ENCODE results near the gene SPNS1.
"Not testable (repeated sequence)": the region's sequence is repeated elsewhere in the genome, so short reads cannot be mapped to it uniquely, and the experiment has no call there.

SPNS1 gene

DNA sequence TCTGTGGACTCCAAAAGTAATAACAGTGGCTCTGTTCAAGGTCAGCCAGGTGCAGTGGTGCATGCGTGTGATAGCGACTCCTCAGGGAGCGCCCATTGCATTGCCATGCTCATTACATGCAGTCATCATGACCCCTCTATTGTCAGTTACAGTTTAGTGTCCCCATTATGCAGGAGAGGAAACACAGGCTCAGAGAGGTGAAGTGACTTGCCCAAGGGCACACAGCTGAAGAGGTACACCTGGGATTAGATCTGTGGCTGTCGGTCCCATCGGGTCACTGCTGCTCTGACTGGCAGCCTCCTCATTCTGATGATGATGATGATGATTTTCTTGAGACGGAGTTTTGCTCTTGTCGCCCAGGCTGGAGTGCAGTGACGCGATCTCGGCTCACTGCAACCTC lies 17.9 kb downstream of the SPNS1 start:
- DNase-seq: no peak

GRCh38 chr16:28998837-28999236 lies 24.3 kb downstream of the SPNS1 start:
- no peak for DNase-seq

GRCh38 chr16:28999577-28999976 lies 25.0 kb downstream of the SPNS1 start:
- DNase-seq: no peak

- no peak for DNase-seq
Measured at GRCh38 chr16:29000019-29000418, 25.4 kb downstream of the SPNS1 start.

DNA sequence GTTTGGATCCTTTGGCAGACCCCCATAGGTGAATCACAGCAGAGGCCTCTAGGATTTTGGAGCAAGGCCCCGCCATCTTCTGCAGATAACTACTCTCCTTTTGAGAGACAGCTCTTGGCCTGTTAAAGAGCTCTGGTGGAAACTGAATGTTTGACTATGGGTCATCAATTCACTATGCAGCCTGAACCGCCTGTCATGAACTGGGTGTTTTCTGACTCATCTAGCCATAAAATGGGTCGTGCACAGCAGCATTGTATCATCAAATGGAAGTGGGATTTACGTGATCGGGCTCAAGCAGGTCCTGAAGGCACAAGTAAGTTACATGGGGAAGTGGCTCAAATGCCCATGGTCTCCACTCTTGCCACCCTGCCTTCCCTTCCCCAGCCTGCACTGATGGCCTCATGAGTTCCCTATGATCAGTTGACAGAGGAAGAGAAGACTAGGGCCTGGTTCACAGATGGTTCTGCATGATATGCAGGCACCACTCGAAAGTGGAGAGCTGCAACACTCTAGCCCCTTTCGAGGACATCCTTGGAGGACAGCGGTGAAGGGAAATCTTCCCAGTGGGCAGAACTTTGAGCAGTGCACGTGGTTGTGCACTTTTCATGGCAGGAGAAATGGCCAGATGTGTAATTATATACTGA lies 30.0 kb downstream of the SPNS1 start:
- DNase-seq: not testable (repeated sequence)

DNA sequence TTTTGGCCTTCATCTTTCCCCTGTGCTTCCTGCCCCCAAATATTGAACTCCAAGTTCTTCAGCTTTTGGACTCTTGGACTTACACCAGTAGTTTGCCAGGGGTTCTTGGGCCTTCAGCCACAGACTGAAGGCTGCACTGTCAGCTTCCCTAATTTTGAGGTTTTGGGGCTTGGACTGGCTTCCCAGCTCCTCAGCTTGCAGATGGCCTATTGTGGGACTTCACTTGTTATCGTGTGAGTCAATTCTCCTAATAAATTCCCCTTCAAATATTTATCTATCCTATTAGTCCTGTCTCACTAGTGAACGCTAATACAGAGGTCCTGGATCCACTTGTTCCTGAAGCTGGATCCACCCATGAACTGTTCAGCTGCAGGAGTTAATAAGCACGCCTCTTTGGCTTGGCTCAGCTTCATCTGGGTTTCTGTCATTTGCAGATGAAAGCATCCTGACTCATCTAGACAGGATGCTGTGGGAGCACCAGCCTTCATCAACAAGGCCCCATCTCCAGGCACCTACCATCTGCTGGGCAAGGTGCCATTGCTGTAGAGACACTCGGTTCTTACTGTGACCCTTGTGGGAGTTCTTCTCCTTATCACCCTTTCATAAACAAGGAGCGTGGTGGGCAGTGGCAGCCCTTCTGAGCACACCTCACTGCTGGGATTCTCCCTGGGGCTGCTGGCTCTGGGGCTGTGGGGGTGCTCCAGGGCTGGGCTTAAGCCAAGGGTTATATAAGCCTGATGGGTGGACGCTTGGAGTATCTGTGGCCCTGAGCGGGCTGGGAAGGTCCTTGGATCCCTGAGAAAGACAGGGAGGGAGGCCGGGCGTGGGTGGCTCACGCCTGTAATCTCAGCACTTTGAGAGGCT lies 33.4 kb downstream of the SPNS1 start:
- no peak for DNase-seq

DNA sequence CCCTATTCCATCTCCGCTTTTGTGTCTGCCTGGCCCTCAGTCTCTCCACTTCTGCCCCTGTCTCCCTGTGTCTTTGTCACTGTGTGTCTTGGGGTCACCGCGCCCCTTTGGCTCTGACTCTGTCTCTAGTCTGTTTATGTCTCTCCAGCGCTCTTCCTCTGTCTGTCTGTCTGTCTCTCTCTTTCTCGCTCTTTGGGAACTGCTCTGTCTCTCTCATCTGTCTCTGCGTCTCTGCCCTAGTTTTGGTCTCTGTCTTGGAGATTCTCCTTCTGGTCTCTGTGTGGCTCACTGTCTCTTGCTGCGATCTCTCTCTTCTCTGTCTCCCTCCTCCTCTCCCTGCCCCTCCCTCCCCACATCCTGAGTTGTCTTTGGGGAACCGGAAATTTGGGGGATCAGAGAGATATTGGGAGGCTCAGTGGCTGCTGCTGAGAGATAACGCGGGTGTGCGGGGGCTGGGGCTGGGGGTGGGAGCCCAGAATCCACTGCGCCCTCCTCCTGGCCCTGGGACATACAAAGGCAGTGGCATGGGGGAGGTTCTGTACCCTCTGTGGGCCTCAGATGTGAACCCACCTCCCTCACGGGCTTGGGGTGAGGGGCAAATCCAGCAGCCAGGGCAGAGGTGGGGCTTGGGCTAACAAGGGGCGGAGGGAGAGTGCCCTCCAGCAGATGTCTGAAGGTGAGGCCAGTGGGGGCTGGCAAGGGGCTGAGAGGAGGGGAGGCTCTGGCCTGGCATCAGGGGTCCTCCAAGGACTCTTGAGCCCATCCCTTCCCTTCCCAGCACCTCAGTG lies 34.7 kb downstream of the SPNS1 start:
- DNase-seq: no peak

GRCh38 chr16:29009838-29010166 lies 35.2 kb downstream of the SPNS1 start:
- no peak for DNase-seq

GRCh38 chr16:29011112-29011511 lies 36.5 kb downstream of the SPNS1 start:
- no peak for DNase-seq

GRCh38 chr16:29011851-29012250 lies 37.3 kb downstream of the SPNS1 start:
- no peak for DNase-seq

GRCh38 chr16:29012913-29013553 lies 38.5 kb downstream of the SPNS1 start:
- DNase-seq: no peak

DNA sequence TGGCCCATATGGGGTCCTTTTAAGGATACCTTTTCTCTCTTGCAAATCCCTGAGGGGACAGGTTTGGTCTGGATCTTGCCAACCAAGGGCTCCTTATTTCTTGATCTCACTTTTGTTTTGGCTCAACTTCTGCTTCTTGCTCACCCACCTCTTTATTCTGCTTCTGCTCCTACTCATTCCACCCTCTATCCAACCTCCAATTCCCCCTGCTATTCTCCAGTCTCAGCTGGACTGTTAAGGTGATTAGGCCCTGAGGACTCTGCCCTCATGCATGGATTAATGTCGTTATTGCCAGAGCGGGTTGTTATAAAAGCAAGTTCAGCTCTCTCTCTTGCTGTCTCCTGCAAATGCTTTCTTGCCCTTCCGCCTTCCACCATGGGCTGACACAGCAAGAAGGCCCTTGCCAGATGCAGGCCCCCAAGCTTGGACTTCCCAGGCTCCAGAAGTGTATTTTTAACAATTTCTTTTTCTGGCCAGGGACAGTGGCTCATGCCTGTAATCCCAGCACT lies 40.0 kb downstream of the SPNS1 start:
- no peak for DNase-seq

DNA sequence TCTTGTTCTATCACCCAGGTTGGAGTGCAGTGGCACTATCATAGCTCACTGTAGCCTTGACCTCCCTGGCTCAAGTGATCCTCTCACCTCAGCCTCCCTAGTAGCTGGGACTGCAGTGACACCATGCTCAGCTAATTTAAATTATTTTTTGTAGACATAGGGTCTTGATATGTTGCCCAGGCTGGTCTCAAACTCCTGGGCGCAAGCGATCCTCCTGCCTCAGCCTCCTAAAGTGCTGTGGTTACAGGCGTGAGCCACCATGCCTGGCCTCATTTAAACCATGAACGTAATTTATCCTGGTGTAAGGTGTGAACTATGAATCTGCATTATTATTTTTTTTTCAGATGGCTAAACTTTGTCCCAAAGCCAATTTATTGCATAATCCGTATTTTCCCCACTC lies 47.6 kb downstream of the SPNS1 start:
- no peak for DNase-seq

DNA sequence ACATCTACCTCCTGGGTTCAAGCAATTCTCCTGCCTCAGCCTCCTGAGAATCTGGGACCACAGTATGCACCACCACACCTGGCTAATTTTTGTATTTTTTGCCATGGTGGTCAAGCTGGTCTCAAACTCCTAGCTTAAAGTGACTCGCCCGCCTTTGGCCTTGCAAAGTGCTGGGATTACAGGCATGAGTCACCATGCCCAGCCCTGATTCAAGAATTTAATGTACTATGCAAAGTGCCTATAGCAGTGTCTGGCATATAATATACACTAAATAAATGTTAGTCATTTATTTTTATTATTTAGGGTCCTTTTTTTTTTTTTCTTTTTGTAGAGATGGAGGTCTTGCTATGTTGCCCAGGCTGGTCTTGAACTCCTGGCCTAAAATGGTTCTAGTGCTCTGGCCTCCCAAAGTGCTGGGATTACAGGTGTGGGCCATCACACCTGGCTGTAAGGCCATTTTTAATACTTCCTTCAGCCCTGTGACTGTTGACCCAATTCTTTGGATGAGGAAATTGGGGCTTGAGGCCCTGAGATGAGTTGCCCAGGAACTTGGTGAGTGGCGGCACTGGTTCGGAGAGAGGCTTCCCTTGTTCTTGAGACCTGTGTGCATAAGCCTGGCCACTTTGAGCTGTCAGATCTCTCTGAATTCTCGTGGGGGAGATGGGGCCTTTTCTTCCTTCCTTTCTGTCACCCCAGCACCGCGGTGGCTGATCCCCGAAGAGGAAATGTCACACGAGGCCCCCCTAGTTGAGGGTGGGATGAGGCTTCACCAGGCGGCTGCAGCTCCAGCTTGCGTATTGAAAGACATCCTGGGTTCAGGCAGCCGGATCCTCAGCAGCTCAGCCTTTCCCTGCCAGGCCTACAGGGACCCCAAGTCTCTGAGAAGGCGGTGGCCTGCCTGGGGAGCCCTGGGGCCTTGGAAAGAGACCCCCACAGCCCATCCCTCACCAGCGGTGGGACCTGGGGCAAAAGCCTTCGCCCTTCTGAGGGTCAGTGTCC lies 49.0 kb downstream of the SPNS1 start:
- DNase-seq: no peak

DNA sequence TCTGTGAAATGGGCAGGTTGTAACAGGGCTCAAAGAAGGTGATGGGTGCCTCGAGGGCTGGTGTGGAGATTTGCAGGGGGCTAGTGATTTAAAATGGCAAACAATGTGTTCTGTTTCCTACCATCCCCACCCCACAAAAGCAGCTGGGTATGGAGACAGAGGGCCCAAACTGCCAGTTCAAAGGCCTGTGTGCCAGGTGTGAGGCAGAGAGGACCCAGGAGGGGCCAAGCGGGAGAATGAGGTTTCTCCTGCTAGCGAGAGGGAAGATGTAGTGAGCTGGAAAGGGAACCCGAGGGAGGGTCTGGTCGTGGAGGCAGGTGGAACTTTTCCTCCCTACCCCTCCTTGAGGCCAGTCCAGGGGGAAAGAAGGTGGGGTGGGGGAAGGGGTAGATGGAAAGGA lies 49.7 kb downstream of the SPNS1 start:
- DNase-seq: no peak

- no peak for DNase-seq
Measured at GRCh38 chr16:29025218-29025617, 50.6 kb downstream of the SPNS1 start.

GRCh38 chr16:29025735-29026134 lies 51.2 kb downstream of the SPNS1 start:
- DNase-seq: no peak

DNA sequence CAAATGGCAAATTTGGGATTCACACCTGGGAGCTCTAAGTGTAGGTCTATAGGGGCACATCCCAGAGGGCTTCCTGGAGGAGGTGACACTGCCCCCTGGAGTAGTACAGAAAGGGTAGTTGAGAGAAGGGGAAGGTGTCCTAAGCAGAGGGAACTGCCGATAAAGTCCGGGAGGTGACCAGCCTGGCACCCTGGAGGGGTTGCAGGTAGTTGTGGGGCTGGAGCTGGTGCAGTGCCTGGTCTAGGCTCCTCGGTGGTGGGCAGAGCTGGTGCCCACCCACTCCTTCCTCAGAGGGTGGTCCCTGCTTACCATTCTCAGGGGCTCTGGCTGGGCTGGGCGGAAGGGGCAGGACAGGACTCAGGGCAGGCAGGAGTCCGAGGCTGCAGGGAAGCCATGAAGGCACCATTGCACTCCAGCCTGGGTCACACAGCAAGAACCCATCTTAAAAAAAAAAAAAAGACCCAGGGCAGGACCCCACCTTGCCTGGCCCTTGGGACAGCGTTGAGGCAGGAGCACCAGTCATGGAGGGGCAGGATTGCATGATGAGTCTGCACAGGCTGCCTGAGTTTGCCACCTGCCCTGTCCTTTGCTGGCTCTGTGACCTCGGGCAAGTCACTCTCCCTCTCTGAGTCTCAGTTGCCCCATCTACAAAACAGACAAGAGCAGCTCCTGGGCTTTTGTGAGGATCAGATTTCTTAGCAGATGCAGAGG lies 54.0 kb downstream of the SPNS1 start:
- no peak for DNase-seq

GRCh38 chr16:29029168-29029994 lies 54.8 kb downstream of the SPNS1 start:
- no peak for DNase-seq
